Panc1 (cell line): ENCODE data around the gene SAMHD1. TPM values are rescaled to one million over a fixed set of nuclear protein-coding genes. Genes with fewer than 3 reads are reported as not detected.

Source experiments
- ATAC-seq: fragments of 200-7000 bp; cut with Tn5 transposase; 2 replicates; pipeline ENCODE4 v1.9.1; 2020; ENCODE audit warnings: mild to moderate bottlenecking, moderate library complexity
- BruUV-seq: library from RNA; stranded (reverse); fragments of 400-500 nt; replicated peaks from 2 replicates; lab custom pipeline; 2021; lab: Mats Ljungman, UMichigan
- CTCF ChIA-PET: fragments of 300-600 bp; sonication (Branson Sonifier 250); formaldehyde crosslinking; loops from one replicate; lab custom pipeline; 2022; ENCODE audit warnings: antibody characterized with exemption; lab: Charles Lee
- POLR2A ChIA-PET: fragments of 300-600 bp; sonication (Branson Sonifier 250); formaldehyde crosslinking; loops from one replicate; lab custom pipeline; 2022; ENCODE audit warnings: antibody characterized with exemption; lab: Charles Lee
- DNase-seq: peaks from one replicate; pipeline ENCODE4 v3.0.0-alpha.2; 2010; ENCODE audit warnings: low read depth, low spot score
- H3K27ac ChIP-seq: 2 replicates; pipeline ENCODE4 v1.5.1; 2011; ENCODE audit warnings: mild to moderate bottlenecking, low read length, inconsistent platforms
- H3K27me3 ChIP-seq: fragments of 200-500 bp; sonication (Bioruptor generic); 2 replicates; pipeline ENCODE4 v1.6.0; 2014; ENCODE audit warnings: low read length, inconsistent platforms; ENCODE audit not compliant: control insufficient read depth, insufficient read depth
- H3K36me3 ChIP-seq: fragments of 200-500 bp; sonication (Bioruptor generic); 2 replicates; pipeline ENCODE4 v1.5.1; 2014; ENCODE audit warnings: inconsistent platforms, mild to moderate bottlenecking, low read length, moderate library complexity; ENCODE audit not compliant: control insufficient read depth, insufficient read depth
- H3K4me1 ChIP-seq: 2 replicates; pipeline ENCODE4 v1.5.1; 2011; ENCODE audit warnings: inconsistent platforms, mild to moderate bottlenecking, low read length, moderate library complexity; ENCODE audit not compliant: control insufficient read depth, insufficient read depth
- H3K4me3 ChIP-seq, 2 experiments: 2 replicates each; pipeline ENCODE4 v1.5.1; 2011 to 2012; ENCODE audit warnings: low read depth in 2 of 2, low read length in 2 of 2, mild to moderate bottlenecking in 2 of 2, inconsistent platforms in 1 of 2, moderate library complexity in 1 of 2
- H3K9me3 ChIP-seq: fragments of 200-500 bp; sonication (Bioruptor generic); 2 replicates; pipeline ENCODE4 v1.5.1; 2014; ENCODE audit warnings: low read depth, mild to moderate bottlenecking, inconsistent platforms, low read length, moderate library complexity; ENCODE audit not compliant: control insufficient read depth, insufficient read depth
- CTCF ChIP-seq: fragments of 450-650 bp; IDR thresholded peaks from 2 replicates; pipeline ENCODE4 v1.5.1; 2017; ENCODE audit warnings: mild to moderate bottlenecking
- POLR2AphosphoS5 ChIP-seq: IDR thresholded peaks from 2 replicates; pipeline ENCODE4 v1.6.1; 2012; ENCODE audit warnings: mild to moderate bottlenecking, low read depth, low read length, moderate library complexity
- REST ChIP-seq, 2 experiments: IDR thresholded peaks; 2 replicates each; pipeline ENCODE4 v1.6.1; 2011 to 2012; ENCODE audit warnings: low read depth in 2 of 2, control low read depth in 1 of 2, low read length in 1 of 2, mild to moderate bottlenecking in 1 of 2, moderate library complexity in 1 of 2; ENCODE audit not compliant: insufficient read depth in 1 of 2
- SIN3A ChIP-seq: IDR thresholded peaks from 2 replicates; pipeline ENCODE4 v1.6.1; 2012; ENCODE audit warnings: low read depth, mild to moderate bottlenecking, low read length, moderate library complexity, borderline replicate concordance; ENCODE audit not compliant: insufficient read depth
- TCF7L2 ChIP-seq: IDR thresholded peaks from 2 replicates; pipeline ENCODE4 v1.6.1; 2011; ENCODE audit warnings: mild to moderate bottlenecking, low read depth, low read length, inconsistent platforms
- in situ Hi-C: cut with HindIII; loops from 2 replicates; pipeline ENCODE4 v1.10.0; 2016; ENCODE audit warnings: low sequenced_read_pairs, low pct_unique_long_range_greater_than_20kb
- intact Hi-C: fragments of 100-400 bp; cut with micrococcal nuclease; formaldehyde crosslinking; loops from one replicate; pipeline ENCODE4 v1.10.0; 2022; ENCODE audit not compliant: unreplicated experiment
- total RNA-seq: library from RNA; stranded (reverse); gene quantifications from one replicate; pipeline ENCODE4 v1.2.1, GENCODE V29; 2021; ENCODE audit not compliant: unreplicated experiment

Gene SAMHD1
- total RNA-seq, 1 experiment from 2014 or later: 16.8 TPM

GRCh38 chr20:36893801-36894200 lies 57.7 kb downstream of the SAMHD1 start:
- Histone ChIP-seq H3K27me3 (no peaks in the 10 kb centered on the region), H3K36me3 (no peaks in the 10 kb centered on the region), H3K4me1 (no peaks in the 10 kb centered on the region), H3K27ac (no peak overlapping the region), H3K9me3 (no peaks in the 10 kb centered on the region), H3K4me3 (no peak overlapping the region)
- in situ Hi-C loops (no loop called here), intact Hi-C loops (no loop called here)
- POLR2A ChIA-PET: interaction anchor here (0.6 kb wide), 1 partner anchor 778 kb away, joined by 5 read pairs; no protein-coding TSS in a partner anchor
- ATAC-seq (no peak), DNase-seq (no peak)
- TF ChIP-seq SIN3A: no peak
- no peak for TF ChIP-seq REST (IDR thresholded peaks at IDR 0.05; ENCODE audit: insufficient read depth in 1 of 2, low read depth in 2 of 2, low read length in 1 of 2)
- no peak for TF ChIP-seq TCF7L2
- no peak for TF ChIP-seq POLR2AphosphoS5
- no peak for TF ChIP-seq CTCF
- CTCF ChIA-PET: no interaction called here
- BruUV-seq: no TSS peak

- no TSS peak for BruUV-seq
- no peak for DNase-seq
- TF ChIP-seq TCF7L2 (no peak), SIN3A (no peak), CTCF (no peak), REST (IDR thresholded peaks at IDR 0.05; ENCODE audit: insufficient read depth in 1 of 2, low read depth in 2 of 2, low read length in 1 of 2) (no peak), POLR2AphosphoS5 (no peak)
- ATAC-seq: no peak
- Histone ChIP-seq H3K27me3 (no peaks in the 10 kb centered on the region), H3K9me3 (no peaks in the 10 kb centered on the region), H3K4me3 (no peak overlapping the region), H3K27ac (no peak overlapping the region), H3K36me3 (no peaks in the 10 kb centered on the region), H3K4me1 (no peaks in the 10 kb centered on the region; the same call in 1 of the 2 replicates)
- CTCF ChIA-PET: no interaction called here
- in situ Hi-C loops (no loop called here), intact Hi-C loops (no loop called here)
- POLR2A ChIA-PET: no interaction called here
Observed at GRCh38 chr20:36891211-36891610, 60.3 kb downstream of the SAMHD1 start.
